ENCODE results near the gene APBB1. TPM values are rescaled to one million over a fixed set of nuclear protein-coding genes. Genes with fewer than 3 reads are reported as not detected.

APBB1 gene
- total and polyA plus RNA-seq, 10 of the 15 experiments (the other 5 are each of a cell fraction or from before 2014, with no cell fraction given): 0.31 to 10.6 (median 5.4) TPM

DNA sequence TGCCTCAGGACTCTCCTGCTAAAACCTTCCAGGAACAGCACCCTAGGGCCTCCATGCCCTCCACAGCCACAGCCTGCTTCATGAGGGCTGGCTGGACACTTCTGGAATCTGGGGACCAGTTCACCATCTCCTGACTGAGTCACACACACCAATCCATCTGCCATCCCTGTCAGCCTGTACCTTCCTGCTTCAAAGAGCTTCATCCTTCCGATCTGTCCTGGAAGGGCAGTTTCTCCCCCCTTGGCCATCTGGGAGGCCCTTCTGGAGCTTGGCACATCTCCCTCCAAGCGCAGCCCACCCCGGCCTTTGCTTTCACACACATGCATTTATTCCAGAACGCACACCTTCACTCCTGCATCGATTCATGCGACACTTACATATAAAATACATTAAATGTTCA lies 13.0 kb downstream of the APBB1 start:
- no peak for DNase-seq (ENCODE audit: low read depth, low spot score)
- in situ Hi-C loops (cut with MboI) (no loop called here), intact Hi-C loops (cut with micrococcal nuclease; ENCODE audit: unreplicated experiment) (no loop called here)
- peaks cover 25% of the 10 kb centered on the region for H3K4me1 ChIP-seq (ENCODE audit: control insufficient read depth, insufficient read depth, low read length)
- ChIA-PET RAD21 (ENCODE audit: unreplicated experiment) (no interaction called here), POLR2A (no interaction called here), CTCF (interaction anchor here (0.6 to 1.2 kb wide), 2 partner anchors 27 to 922 kb away, joined by 3 to 4 read pairs; no protein-coding TSS in a partner anchor), SMC1A (ENCODE audit: uncharacterized antibody, unreplicated experiment) (interaction anchor here (0.7 kb wide), 1 partner anchor 99 kb away, joined by 4 read pairs; no protein-coding TSS in a partner anchor)
- no peak overlapping the region for H2AFZ ChIP-seq (ENCODE audit: control insufficient read depth, low read depth, low read length)
- FAIRE-seq: no peak
- no peaks in the 10 kb centered on the region for H3K9me3 ChIP-seq (replicated peaks; ENCODE audit: control insufficient read depth, insufficient read depth, low read length)
- WGBS (ENCODE audit: insufficient coverage, insufficient replicate concordance, low lambda C conversion rate, missing lambda C conversion rate): 91% methylated on average over 6 of the region's 6 CpGs
- H3K9ac ChIP-seq (ENCODE audit: control insufficient read depth, insufficient read depth, low read length): no peak overlapping the region
- no peaks in the 10 kb centered on the region for H3K79me2 ChIP-seq (ENCODE audit: control insufficient read depth, insufficient read depth, low read length)
- BruUV-seq (replicated peaks): no TSS peak
- H3K4me3 ChIP-seq: no peak overlapping the region
- H3K27me3 ChIP-seq (replicated peaks in 1 of 2; ENCODE audit: control insufficient read depth in 2 of 2, insufficient read depth in 2 of 2, low read length in 1 of 2): no peaks in the 10 kb centered on the region
- H4K20me1 ChIP-seq (ENCODE audit: control insufficient read depth, insufficient read depth): no peaks in the 10 kb centered on the region
- ATAC-seq: no peak
- no peak overlapping the region for H3K4me2 ChIP-seq (ENCODE audit: control insufficient read depth, insufficient read depth)
- H3K36me3 ChIP-seq (ENCODE audit: control insufficient read depth in 2 of 2, insufficient read depth in 2 of 2, low read length in 1 of 2): no peaks in the 10 kb centered on the region
- H3K27ac ChIP-seq (ENCODE audit: control insufficient read depth, insufficient read depth): no peak overlapping the region
- TF ChIP-seq HDAC2 (IDR thresholded peaks at IDR 0.05): no peak
- TF ChIP-seq ZNF207 (IDR thresholded peaks at IDR 0.05; ENCODE audit: borderline replicate concordance): no peak
- no peak for TF ChIP-seq ZNF592 (IDR thresholded peaks at IDR 0.05)
- no peak for TF ChIP-seq HCFC1 (IDR thresholded peaks at IDR 0.05; ENCODE audit: low read length)
- no peak for TF ChIP-seq SMC3 (IDR thresholded peaks at IDR 0.05; ENCODE audit: borderline replicate concordance, low read length)
- TF ChIP-seq NKRF (conservative IDR thresholded peaks at IDR 0.05): no peak
- no peak for TF ChIP-seq SMARCA5 (IDR thresholded peaks at IDR 0.05)
- TF ChIP-seq RELB (IDR thresholded peaks at IDR 0.05; ENCODE audit: low read depth): no peak
- no peak for TF ChIP-seq CBX3 (IDR thresholded peaks at IDR 0.05; ENCODE audit: borderline replicate concordance, low read depth)
- TF ChIP-seq CHD2 (IDR thresholded peaks at IDR 0.05; ENCODE audit: borderline replicate concordance, low read depth, low read length): no peak
- no peak for TF ChIP-seq CBX5 (IDR thresholded peaks at IDR 0.05; ENCODE audit: low read depth)
- TF ChIP-seq SPI1 (IDR thresholded peaks at IDR 0.05; ENCODE audit: borderline replicate concordance, insufficient read depth, low read depth, low read length): no peak
- TF ChIP-seq CREB1 (IDR thresholded peaks at IDR 0.05; ENCODE audit: low read depth): no peak

Measured in GM12878 (cell line).